Measurements from ENCODE around the gene PLS1. TPM values are rescaled to one million over a fixed set of nuclear protein-coding genes. Genes with fewer than 3 reads are reported as not detected.
"Not testable (repeated sequence)": the region's sequence is repeated elsewhere in the genome, so short reads cannot be mapped to it uniquely, and the experiment has no call there.

Gene PLS1
- polyA plus RNA-seq, 1 experiment = 1.7 TPM

- Histone ChIP-seq H3K27ac (ENCODE audit: low read depth, low read length) (no peak overlapping the region), H3K27me3 (ENCODE audit: control insufficient read depth, insufficient read depth, low read length) (no peaks in the 10 kb centered on the region), H3K9me3 (ENCODE audit: control insufficient read depth, insufficient read depth, low read length) (no peaks in the 10 kb centered on the region), H3K4me3 (ENCODE audit: low read depth, low read length) (no peak overlapping the region)
- peak; percentile 65 for TF ChIP-seq CTCF (IDR thresholded peaks at IDR 0.05; ENCODE audit: low read depth, low read length)
- ChIA-PET POLR2A (no interaction called here), CTCF (interaction anchor here (0.6 to 2.3 kb wide), 20 partner anchors 8 to 419 kb away, joined by 3 to 11 read pairs (median 4); partner anchors contain the start of genes ATR, TRPC1 and U2SURP)
- peak; percentile 32 for DNase-seq (ENCODE audit: low read depth, low spot score)
Observed at GRCh38 chr3:142586803-142587406, 9.3 kb upstream of the PLS1 start.

GRCh38 chr3:142588703-142589102 is 7.5 kb upstream of the PLS1 start:
- H3K27me3 ChIP-seq (ENCODE audit: control insufficient read depth, insufficient read depth, low read length) = no peaks in the 10 kb centered on the region
- H3K4me3 ChIP-seq (ENCODE audit: low read depth, low read length) = no peak overlapping the region
- no peak for TF ChIP-seq CTCF (IDR thresholded peaks at IDR 0.05; ENCODE audit: low read depth, low read length)
- DNase-seq (ENCODE audit: low read depth, low spot score) = no peak
- H3K27ac ChIP-seq (ENCODE audit: low read depth, low read length) = no peak overlapping the region
- H3K9me3 ChIP-seq (ENCODE audit: control insufficient read depth, insufficient read depth, low read length) = no peaks in the 10 kb centered on the region
- ChIA-PET CTCF (interaction anchor here (0.6 to 2.0 kb wide), 4 partner anchors 8 to 404 kb away, joined by 3 to 6 read pairs (median 3); no protein-coding TSS in a partner anchor), POLR2A (no interaction called here)

- POLR2A ChIA-PET; DNase-seq (ENCODE audit: low read depth, low spot score); H3K27ac ChIP-seq (ENCODE audit: low read depth, low read length); H3K4me3 ChIP-seq (ENCODE audit: low read depth, low read length); H3K27me3 ChIP-seq (ENCODE audit: control insufficient read depth, insufficient read depth, low read length); H3K9me3 ChIP-seq (ENCODE audit: control insufficient read depth, insufficient read depth, low read length): not testable (repeated sequence)
- CTCF ChIA-PET = interaction anchor here (2.0 kb wide), 1 partner anchor 236 kb away, joined by 9 read pairs; no protein-coding TSS in a partner anchor
Observed at GRCh38 chr3:142592268-142592667, 3.9 kb upstream of the PLS1 start.

GRCh38 chr3:142595141-142595540 is 1.1 kb upstream of the PLS1 start:
- POLR2A ChIA-PET = no interaction called here
- Histone ChIP-seq H3K9me3 (ENCODE audit: control insufficient read depth, insufficient read depth, low read length) (no peaks in the 10 kb centered on the region; the same call in 1 of the 2 replicates), H3K27ac (ENCODE audit: low read depth, low read length) (no peak overlapping the region), H3K27me3 (ENCODE audit: control insufficient read depth, insufficient read depth, low read length) (no peaks in the 10 kb centered on the region), H3K4me3 (ENCODE audit: low read depth, low read length) (no peak overlapping the region)
- no peak for TF ChIP-seq CTCF (IDR thresholded peaks at IDR 0.05; ENCODE audit: low read depth, low read length)
- CTCF ChIA-PET = no interaction called here
- DNase-seq (ENCODE audit: low read depth, low spot score) = no peak

- Histone ChIP-seq H3K27me3 (ENCODE audit: control insufficient read depth, insufficient read depth, low read length) (no peaks in the 10 kb centered on the region), H3K4me3 (ENCODE audit: low read depth, low read length) (peak overlapping the region; percentile 92), H3K9me3 (ENCODE audit: control insufficient read depth, insufficient read depth, low read length) (no peaks in the 10 kb centered on the region; the same call in 1 of the 2 replicates), H3K27ac (ENCODE audit: low read depth, low read length) (peak overlapping the region; percentile 76)
- ChIA-PET POLR2A (no interaction called here), CTCF (no interaction called here)
- TF ChIP-seq CTCF (IDR thresholded peaks at IDR 0.05; ENCODE audit: low read depth, low read length) = no peak
- peak; percentile 71 for DNase-seq (ENCODE audit: low read depth, low spot score)
Observed at GRCh38 chr3:142595581-142595950, 627 bp upstream of the PLS1 start.

Measured in AG04450 (cell line).